ENCODE data around the gene LIMK2.
"Not testable (repeated sequence)": the region's sequence is repeated elsewhere in the genome, so short reads cannot be mapped to it uniquely, and the experiment has no call there.

Gene LIMK2

GRCh38 chr22:31295360-31295759 lies 83.3 kb downstream of the LIMK2 start:
- no peak for DNase-seq

GRCh38 chr22:31295831-31296657 lies 83.9 kb downstream of the LIMK2 start:
- DNase-seq: no peak

- no peak for DNase-seq
Observed at GRCh38 chr22:31300896-31301295, 88.8 kb downstream of the LIMK2 start.

- DNase-seq: no peak
Observed at GRCh38 chr22:31302006-31302405, 89.9 kb downstream of the LIMK2 start.

- DNase-seq: no peak
Observed at GRCh38 chr22:31302537-31302936, 90.4 kb downstream of the LIMK2 start.

GRCh38 chr22:31305194-31305593 lies 93.1 kb downstream of the LIMK2 start:
- DNase-seq: no peak

- DNase-seq: no peak
Observed at GRCh38 chr22:31308181-31308580, 96.1 kb downstream of the LIMK2 start.

- no peak for DNase-seq
Observed at GRCh38 chr22:31313366-31314147, 101.5 kb downstream of the LIMK2 start.

- not testable (repeated sequence) for DNase-seq
Observed at GRCh38 chr22:31314220-31314619, 102.1 kb downstream of the LIMK2 start.

GRCh38 chr22:31321421-31321820 lies 109.3 kb downstream of the LIMK2 start:
- DNase-seq: no peak

- DNase-seq: no peak
Observed at GRCh38 chr22:31323578-31324550, 111.8 kb downstream of the LIMK2 start.

- DNase-seq: no peak
Observed at GRCh38 chr22:31326877-31327276, 114.8 kb downstream of the LIMK2 start.

GRCh38 chr22:31327806-31328543 lies 115.9 kb downstream of the LIMK2 start:
- no peak for DNase-seq

GRCh38 chr22:31328544-31328960 lies 116.5 kb downstream of the LIMK2 start:
- no peak for DNase-seq

GRCh38 chr22:31329029-31329428 lies 116.9 kb downstream of the LIMK2 start:
- no peak for DNase-seq
